Activated T-helper 17 cell treated with anti-CD3 and anti-CD28 coated beads, Interleukin-2, amount 50 U/mL, for 72 hours (primary cell): Measurements from ENCODE around the gene STPG3. TPM values are rescaled to one million over a fixed set of nuclear protein-coding genes. Genes with fewer than 3 reads are reported as not detected.

ENCODE experiments used
- ATAC-seq: fragments of 150-1000 bp; cut with Tn5 transposase; replicated peaks from 2 replicates; pipeline ENCODE4 v1.10.0; 2021; ENCODE audit warnings: mild to moderate bottlenecking, moderate library complexity
- H3K27ac Mint-ChIP-seq: one replicate; pipeline ENCODE4 v1.8.0; 2022; ENCODE audit warnings: mixed read lengths
- H3K27me3 Mint-ChIP-seq: one replicate; pipeline ENCODE4 v1.8.0; 2022; ENCODE audit warnings: mixed read lengths
- H3K36me3 Mint-ChIP-seq: one replicate; pipeline ENCODE4 v1.8.0; 2022; ENCODE audit warnings: low read depth, mild to moderate bottlenecking, mixed read lengths
- H3K4me1 Mint-ChIP-seq: one replicate; pipeline ENCODE4 v1.8.0; 2022; ENCODE audit warnings: mixed read lengths
- H3K4me3 Mint-ChIP-seq: one replicate; pipeline ENCODE4 v1.8.0; 2022; ENCODE audit warnings: mild to moderate bottlenecking, mixed read lengths
- H3K9me3 Mint-ChIP-seq: one replicate; pipeline ENCODE4 v1.8.0; 2022; ENCODE audit warnings: mixed read lengths
- total RNA-seq, 2 donors: library from RNA; stranded (reverse); gene quantifications; one replicate each; pipeline ENCODE4 v1.2.3, GENCODE V29; 2022

The STPG3 gene
- total RNA-seq, 2 donors from 2014 or later: not detected

- H3K4me1 Mint-ChIP-seq: peaks cover 7% of the 10 kb centered on the region
- no peaks in the 10 kb centered on the region for H3K36me3 Mint-ChIP-seq
- H3K9me3 Mint-ChIP-seq: no peaks in the 10 kb centered on the region
- no peaks in the 10 kb centered on the region for H3K27me3 Mint-ChIP-seq
- no peak for ATAC-seq
- no peak overlapping the region for H3K27ac Mint-ChIP-seq
- no peak overlapping the region for H3K4me3 Mint-ChIP-seq
Observed at GRCh38 chr9:137279741-137280473, 28.8 kb downstream of the STPG3 start.

- no peak for ATAC-seq
- Mint-ChIP-seq H3K9me3 (no peaks in the 10 kb centered on the region), H3K27me3 (no peaks in the 10 kb centered on the region), H3K27ac (no peak overlapping the region), H3K36me3 (no peaks in the 10 kb centered on the region), H3K4me3 (no peak overlapping the region), H3K4me1 (peaks cover 1% of the 10 kb centered on the region)
Observed at GRCh38 chr9:137280474-137281344, 29.6 kb downstream of the STPG3 start.

GRCh38 chr9:137281345-137282116, 30.4 kb downstream of the STPG3 start:
- no peaks in the 10 kb centered on the region for H3K36me3 Mint-ChIP-seq
- H3K4me1 Mint-ChIP-seq: no peaks in the 10 kb centered on the region
- no peak overlapping the region for H3K27ac Mint-ChIP-seq
- H3K27me3 Mint-ChIP-seq: no peaks in the 10 kb centered on the region
- no peaks in the 10 kb centered on the region for H3K9me3 Mint-ChIP-seq
- H3K4me3 Mint-ChIP-seq: no peak overlapping the region
- ATAC-seq: no peak

GRCh38 chr9:137286975-137287383, 35.9 kb downstream of the STPG3 start:
- no peaks in the 10 kb centered on the region for H3K27me3 Mint-ChIP-seq
- no peak overlapping the region for H3K4me3 Mint-ChIP-seq
- H3K4me1 Mint-ChIP-seq: no peaks in the 10 kb centered on the region
- H3K9me3 Mint-ChIP-seq: no peaks in the 10 kb centered on the region
- no peak overlapping the region for H3K27ac Mint-ChIP-seq
- no peaks in the 10 kb centered on the region for H3K36me3 Mint-ChIP-seq
- ATAC-seq: peak; percentile 51

GRCh38 chr9:137293094-137293481, 42.0 kb downstream of the STPG3 start:
- H3K27ac Mint-ChIP-seq: no peak overlapping the region
- H3K4me1 Mint-ChIP-seq: peaks cover 5% of the 10 kb centered on the region
- H3K4me3 Mint-ChIP-seq: no peak overlapping the region
- H3K36me3 Mint-ChIP-seq: no peaks in the 10 kb centered on the region
- no peak for ATAC-seq
- H3K27me3 Mint-ChIP-seq: peaks cover 22% of the 10 kb centered on the region
- no peaks in the 10 kb centered on the region for H3K9me3 Mint-ChIP-seq

GRCh38 chr9:137293482-137294090, 42.5 kb downstream of the STPG3 start:
- Mint-ChIP-seq H3K36me3 (no peaks in the 10 kb centered on the region), H3K27ac (no peak overlapping the region), H3K27me3 (peaks cover 22% of the 10 kb centered on the region), H3K9me3 (no peaks in the 10 kb centered on the region), H3K4me3 (no peak overlapping the region), H3K4me1 (peaks cover 5% of the 10 kb centered on the region)
- ATAC-seq: no peak

GRCh38 chr9:137294091-137294680, 43.1 kb downstream of the STPG3 start:
- H3K27ac Mint-ChIP-seq: no peak overlapping the region
- H3K4me3 Mint-ChIP-seq: no peak overlapping the region
- peaks cover 22% of the 10 kb centered on the region for H3K27me3 Mint-ChIP-seq
- ATAC-seq: peak; percentile 65
- H3K9me3 Mint-ChIP-seq: no peaks in the 10 kb centered on the region
- H3K4me1 Mint-ChIP-seq: peaks cover 5% of the 10 kb centered on the region
- no peaks in the 10 kb centered on the region for H3K36me3 Mint-ChIP-seq

- Mint-ChIP-seq H3K36me3 (no peaks in the 10 kb centered on the region), H3K27me3 (peaks cover 23% of the 10 kb centered on the region), H3K9me3 (no peaks in the 10 kb centered on the region), H3K4me1 (peaks cover 5% of the 10 kb centered on the region), H3K4me3 (no peak overlapping the region), H3K27ac (no peak overlapping the region)
- ATAC-seq: no peak
Observed at GRCh38 chr9:137294681-137295237, 43.7 kb downstream of the STPG3 start.

- Mint-ChIP-seq H3K4me3 (no peak overlapping the region), H3K27me3 (peaks cover 25% of the 10 kb centered on the region), H3K27ac (no peak overlapping the region), H3K9me3 (no peaks in the 10 kb centered on the region), H3K4me1 (peaks cover 5% of the 10 kb centered on the region), H3K36me3 (no peaks in the 10 kb centered on the region)
- ATAC-seq: peak; percentile 86
Observed at GRCh38 chr9:137295238-137295811, 44.2 kb downstream of the STPG3 start.

- H3K4me1 Mint-ChIP-seq: peaks cover 5% of the 10 kb centered on the region
- ATAC-seq: no peak
- no peaks in the 10 kb centered on the region for H3K9me3 Mint-ChIP-seq
- no peaks in the 10 kb centered on the region for H3K36me3 Mint-ChIP-seq
- H3K27me3 Mint-ChIP-seq: peaks cover 25% of the 10 kb centered on the region
- no peak overlapping the region for H3K27ac Mint-ChIP-seq
- peak overlapping the region; percentile 54 for H3K4me3 Mint-ChIP-seq
Observed at GRCh38 chr9:137295849-137296669, 45.0 kb downstream of the STPG3 start.

- Mint-ChIP-seq H3K36me3 (no peaks in the 10 kb centered on the region), H3K9me3 (no peaks in the 10 kb centered on the region), H3K27me3 (peaks cover 25% of the 10 kb centered on the region), H3K4me3 (peak overlapping the region; percentile 54), H3K27ac (no peak overlapping the region), H3K4me1 (peaks cover 5% of the 10 kb centered on the region)
- no peak for ATAC-seq
Observed at GRCh38 chr9:137296670-137297664, 45.9 kb downstream of the STPG3 start.

- H3K27me3 Mint-ChIP-seq: peaks cover 25% of the 10 kb centered on the region
- ATAC-seq: no peak
- H3K4me3 Mint-ChIP-seq: no peak overlapping the region
- no peaks in the 10 kb centered on the region for H3K9me3 Mint-ChIP-seq
- no peaks in the 10 kb centered on the region for H3K36me3 Mint-ChIP-seq
- peaks cover 5% of the 10 kb centered on the region for H3K4me1 Mint-ChIP-seq
- H3K27ac Mint-ChIP-seq: no peak overlapping the region
Observed at GRCh38 chr9:137297966-137298365, 46.9 kb downstream of the STPG3 start.
